Measurements from ENCODE around the gene PAX3. TPM values are rescaled to one million over a fixed set of nuclear protein-coding genes. Genes with fewer than 3 reads are reported as not detected.

PAX3 gene
- total RNA-seq, 1 experiment from 2014 or later = not detected

DNA sequence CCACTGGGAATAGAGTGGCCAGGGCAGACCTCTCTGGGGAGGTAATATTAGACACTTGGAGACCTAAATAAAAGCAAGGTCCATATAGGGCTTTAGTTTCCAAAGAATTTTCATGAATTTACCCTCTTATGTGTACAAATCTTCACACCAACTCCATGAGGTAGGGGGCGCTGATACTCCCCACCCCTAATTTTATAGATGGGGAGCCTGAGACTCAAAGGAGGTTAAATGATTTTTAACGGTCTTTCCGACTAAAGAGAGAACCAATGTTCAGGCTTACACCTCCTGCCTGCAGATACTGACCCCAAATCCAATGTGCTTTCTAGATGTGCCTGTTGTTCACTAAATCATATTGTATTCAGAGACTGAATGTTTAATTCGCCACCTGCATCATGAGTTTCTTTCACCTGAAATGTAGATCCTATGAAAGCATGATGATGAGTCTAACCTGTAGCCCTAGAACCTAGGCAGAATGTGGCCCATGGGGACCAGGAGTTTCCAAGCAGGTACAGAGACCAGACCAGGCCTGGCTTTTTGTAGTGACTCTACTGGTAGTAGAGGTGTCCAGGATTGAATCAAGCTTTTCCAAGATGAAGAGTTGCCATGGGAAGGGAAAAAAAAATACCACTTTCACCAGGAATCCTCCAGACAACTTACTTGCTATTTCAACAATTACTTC is 16.8 kb upstream of the PAX3 start:
- TF ChIP-seq ZNF396 (CRISPR knock-in tag; IDR thresholded peaks at IDR 0.05; ENCODE audit: borderline replicate concordance) = no peak
- TF ChIP-seq, protein P1, sequence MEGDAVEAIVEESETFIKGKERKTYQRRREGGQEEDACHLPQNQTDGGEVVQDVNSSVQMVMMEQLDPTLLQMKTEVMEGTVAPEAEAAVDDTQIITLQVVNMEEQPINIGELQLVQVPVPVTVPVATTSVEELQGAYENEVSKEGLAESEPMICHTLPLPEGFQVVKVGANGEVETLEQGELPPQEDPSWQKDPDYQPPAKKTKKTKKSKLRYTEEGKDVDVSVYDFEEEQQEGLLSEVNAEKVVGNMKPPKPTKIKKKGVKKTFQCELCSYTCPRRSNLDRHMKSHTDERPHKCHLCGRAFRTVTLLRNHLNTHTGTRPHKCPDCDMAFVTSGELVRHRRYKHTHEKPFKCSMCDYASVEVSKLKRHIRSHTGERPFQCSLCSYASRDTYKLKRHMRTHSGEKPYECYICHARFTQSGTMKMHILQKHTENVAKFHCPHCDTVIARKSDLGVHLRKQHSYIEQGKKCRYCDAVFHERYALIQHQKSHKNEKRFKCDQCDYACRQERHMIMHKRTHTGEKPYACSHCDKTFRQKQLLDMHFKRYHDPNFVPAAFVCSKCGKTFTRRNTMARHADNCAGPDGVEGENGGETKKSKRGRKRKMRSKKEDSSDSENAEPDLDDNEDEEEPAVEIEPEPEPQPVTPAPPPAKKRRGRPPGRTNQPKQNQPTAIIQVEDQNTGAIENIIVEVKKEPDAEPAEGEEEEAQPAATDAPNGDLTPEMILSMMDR (IDR thresholded peaks at IDR 0.05) = peak; percentile 21; the same call in 1 of the 2 replicates
- TF ChIP-seq, protein P2, sequence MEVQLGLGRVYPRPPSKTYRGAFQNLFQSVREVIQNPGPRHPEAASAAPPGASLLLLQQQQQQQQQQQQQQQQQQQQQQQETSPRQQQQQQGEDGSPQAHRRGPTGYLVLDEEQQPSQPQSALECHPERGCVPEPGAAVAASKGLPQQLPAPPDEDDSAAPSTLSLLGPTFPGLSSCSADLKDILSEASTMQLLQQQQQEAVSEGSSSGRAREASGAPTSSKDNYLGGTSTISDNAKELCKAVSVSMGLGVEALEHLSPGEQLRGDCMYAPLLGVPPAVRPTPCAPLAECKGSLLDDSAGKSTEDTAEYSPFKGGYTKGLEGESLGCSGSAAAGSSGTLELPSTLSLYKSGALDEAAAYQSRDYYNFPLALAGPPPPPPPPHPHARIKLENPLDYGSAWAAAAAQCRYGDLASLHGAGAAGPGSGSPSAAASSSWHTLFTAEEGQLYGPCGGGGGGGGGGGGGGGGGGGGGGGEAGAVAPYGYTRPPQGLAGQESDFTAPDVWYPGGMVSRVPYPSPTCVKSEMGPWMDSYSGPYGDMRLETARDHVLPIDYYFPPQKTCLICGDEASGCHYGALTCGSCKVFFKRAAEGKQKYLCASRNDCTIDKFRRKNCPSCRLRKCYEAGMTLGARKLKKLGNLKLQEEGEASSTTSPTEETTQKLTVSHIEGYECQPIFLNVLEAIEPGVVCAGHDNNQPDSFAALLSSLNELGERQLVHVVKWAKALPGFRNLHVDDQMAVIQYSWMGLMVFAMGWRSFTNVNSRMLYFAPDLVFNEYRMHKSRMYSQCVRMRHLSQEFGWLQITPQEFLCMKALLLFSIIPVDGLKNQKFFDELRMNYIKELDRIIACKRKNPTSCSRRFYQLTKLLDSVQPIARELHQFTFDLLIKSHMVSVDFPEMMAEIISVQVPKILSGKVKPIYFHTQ (CRISPR knock-in tag; IDR thresholded peaks at IDR 0.05) = no peak
- TF ChIP-seq ATF3 (CRISPR knock-in tag; conservative IDR thresholded peaks at IDR 0.05) = no peak
- TF ChIP-seq FOXK1 (CRISPR knock-in tag; IDR thresholded peaks at IDR 0.05) = no peak
- TF ChIP-seq, protein P3, sequence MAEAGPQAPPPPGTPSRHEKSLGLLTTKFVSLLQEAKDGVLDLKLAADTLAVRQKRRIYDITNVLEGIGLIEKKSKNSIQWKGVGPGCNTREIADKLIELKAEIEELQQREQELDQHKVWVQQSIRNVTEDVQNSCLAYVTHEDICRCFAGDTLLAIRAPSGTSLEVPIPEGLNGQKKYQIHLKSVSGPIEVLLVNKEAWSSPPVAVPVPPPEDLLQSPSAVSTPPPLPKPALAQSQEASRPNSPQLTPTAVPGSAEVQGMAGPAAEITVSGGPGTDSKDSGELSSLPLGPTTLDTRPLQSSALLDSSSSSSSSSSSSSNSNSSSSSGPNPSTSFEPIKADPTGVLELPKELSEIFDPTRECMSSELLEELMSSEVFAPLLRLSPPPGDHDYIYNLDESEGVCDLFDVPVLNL (CRISPR knock-in tag; IDR thresholded peaks at IDR 0.05; ENCODE audit: borderline replicate concordance, low read depth) = no peak
- no peak for TF ChIP-seq ETV6 (CRISPR knock-in tag; IDR thresholded peaks at IDR 0.05)
- Mint-ChIP-seq H3K9me3 (no peaks in the 10 kb centered on the region), H3K27ac (no peak overlapping the region), H3K36me3 (no peaks in the 10 kb centered on the region), H3K4me1 (peaks cover 31% of the 10 kb centered on the region), H3K4me3 (no peak overlapping the region), H3K27me3 (ENCODE audit: low read depth) (peaks cover 94% of the 10 kb centered on the region)
- CTCF ChIA-PET = no interaction called here
- DNase-seq (ENCODE audit: low spot score) (no peak), ATAC-seq (no peak)
- POLR2A ChIA-PET = no interaction called here

GRCh38 chr2:222313816-222314215 is 15.0 kb upstream of the PAX3 start:
- ATAC-seq (no peak), DNase-seq (ENCODE audit: low spot score) (no peak)
- Mint-ChIP-seq H3K4me3 (no peak overlapping the region), H3K36me3 (no peaks in the 10 kb centered on the region), H3K9me3 (no peaks in the 10 kb centered on the region), H3K4me1 (peaks cover 33% of the 10 kb centered on the region), H3K27ac (no peak overlapping the region), H3K27me3 (ENCODE audit: low read depth) (peaks cover 100% of the 10 kb centered on the region)
- ChIA-PET CTCF (interaction anchor here (0.6 to 1.9 kb wide), 2 partner anchors 15 to 261 kb away, joined by 3 to 7 read pairs; partner anchors contain the start of gene PAX3), POLR2A (no interaction called here)
- no peak for TF ChIP-seq ZNF263 (CRISPR knock-in tag; IDR thresholded peaks at IDR 0.05; ENCODE audit: low read depth)
- TF ChIP-seq ATF1 (CRISPR knock-in tag; IDR thresholded peaks at IDR 0.05) = no peak
- TF ChIP-seq TP53 (CRISPR knock-in tag; IDR thresholded peaks at IDR 0.05) = no peak
- TF ChIP-seq, protein P4, sequence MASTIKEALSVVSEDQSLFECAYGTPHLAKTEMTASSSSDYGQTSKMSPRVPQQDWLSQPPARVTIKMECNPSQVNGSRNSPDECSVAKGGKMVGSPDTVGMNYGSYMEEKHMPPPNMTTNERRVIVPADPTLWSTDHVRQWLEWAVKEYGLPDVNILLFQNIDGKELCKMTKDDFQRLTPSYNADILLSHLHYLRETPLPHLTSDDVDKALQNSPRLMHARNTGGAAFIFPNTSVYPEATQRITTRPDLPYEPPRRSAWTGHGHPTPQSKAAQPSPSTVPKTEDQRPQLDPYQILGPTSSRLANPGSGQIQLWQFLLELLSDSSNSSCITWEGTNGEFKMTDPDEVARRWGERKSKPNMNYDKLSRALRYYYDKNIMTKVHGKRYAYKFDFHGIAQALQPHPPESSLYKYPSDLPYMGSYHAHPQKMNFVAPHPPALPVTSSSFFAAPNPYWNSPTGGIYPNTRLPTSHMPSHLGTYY (CRISPR knock-in tag; IDR thresholded peaks at IDR 0.05) = no peak
- TF ChIP-seq, protein P3 (CRISPR knock-in tag; IDR thresholded peaks at IDR 0.05; ENCODE audit: borderline replicate concordance, low read depth) = no peak
- TF ChIP-seq, protein P5, sequence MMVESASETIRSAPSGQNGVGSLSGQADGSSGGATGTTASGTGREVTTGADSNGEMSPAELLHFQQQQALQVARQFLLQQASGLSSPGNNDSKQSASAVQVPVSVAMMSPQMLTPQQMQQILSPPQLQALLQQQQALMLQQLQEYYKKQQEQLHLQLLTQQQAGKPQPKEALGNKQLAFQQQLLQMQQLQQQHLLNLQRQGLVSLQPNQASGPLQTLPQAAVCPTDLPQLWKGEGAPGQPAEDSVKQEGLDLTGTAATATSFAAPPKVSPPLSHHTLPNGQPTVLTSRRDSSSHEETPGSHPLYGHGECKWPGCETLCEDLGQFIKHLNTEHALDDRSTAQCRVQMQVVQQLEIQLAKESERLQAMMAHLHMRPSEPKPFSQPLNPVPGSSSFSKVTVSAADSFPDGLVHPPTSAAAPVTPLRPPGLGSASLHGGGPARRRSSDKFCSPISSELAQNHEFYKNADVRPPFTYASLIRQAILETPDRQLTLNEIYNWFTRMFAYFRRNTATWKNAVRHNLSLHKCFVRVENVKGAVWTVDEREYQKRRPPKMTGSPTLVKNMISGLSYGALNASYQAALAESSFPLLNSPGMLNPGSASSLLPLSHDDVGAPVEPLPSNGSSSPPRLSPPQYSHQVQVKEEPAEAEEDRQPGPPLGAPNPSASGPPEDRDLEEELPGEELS (CRISPR knock-in tag; IDR thresholded peaks at IDR 0.05) = no peak
- TF ChIP-seq TCF7 (CRISPR knock-in tag; IDR thresholded peaks at IDR 0.05; ENCODE audit: low read depth) = no peak
- TF ChIP-seq SOX15 (CRISPR knock-in tag; IDR thresholded peaks at IDR 0.05) = no peak
- no peak for TF ChIP-seq ZNF423 (CRISPR knock-in tag; IDR thresholded peaks at IDR 0.05)
- TF ChIP-seq PRDM15 (CRISPR knock-in tag; IDR thresholded peaks at IDR 0.05) = no peak
- TF ChIP-seq GTF2I (CRISPR knock-in tag; conservative IDR thresholded peaks at IDR 0.05) = no peak

Data from WTC11 (cell line).